Upper lobe of right lung (tissue), 1 donor: ENCODE results near the gene WNK2. TPM values are rescaled to one million over a fixed set of nuclear protein-coding genes. Genes with fewer than 3 reads are reported as not detected.

ENCODE experiments used
- ATAC-seq: fragments of 200-7000 bp; cut with Tn5 transposase; one replicate; pipeline ENCODE4 v1.9.1; 2020; ENCODE audit warnings: mild to moderate bottlenecking, moderate library complexity
- DNase-seq: peaks from one replicate; pipeline ENCODE4 v3.0.0-alpha.2; 2020
- H3K27ac ChIP-seq: fragments of 200-600 bp; one replicate; pipeline ENCODE4 v1.8.0; 2022
- H3K27me3 ChIP-seq: fragments of 200-600 bp; one replicate; pipeline ENCODE4 v1.8.0; 2022; ENCODE audit warnings: mild to moderate bottlenecking
- H3K36me3 ChIP-seq: fragments of 200-600 bp; one replicate; pipeline ENCODE4 v1.8.0; 2022
- H3K4me1 ChIP-seq: fragments of 200-600 bp; one replicate; pipeline ENCODE4 v1.8.0; 2022
- H3K4me3 ChIP-seq: fragments of 200-600 bp; one replicate; pipeline ENCODE4 v1.8.0; 2022; ENCODE audit warnings: mild to moderate bottlenecking
- H3K9me3 ChIP-seq: fragments of 200-600 bp; one replicate; pipeline ENCODE4 v1.8.0; 2022
- CTCF ChIP-seq: fragments of 200-600 bp; IDR thresholded peaks from one replicate; pipeline ENCODE4 v1.8.0; 2022; ENCODE audit warnings: antibody characterized with exemption
- intact Hi-C: fragments of 100-400 bp; cut with DNase I; formaldehyde crosslinking; loops from one replicate; pipeline ENCODE4 v1.11.0; 2022
- total RNA-seq: library from RNA; stranded (reverse); fragmentation: NEBNext Ultra II Directional; extraction: Animal tissue kit (Norgen Biotek cat#: 25700); gene quantifications from one replicate; pipeline ENCODE4 v1.2.1, GENCODE V29; 2021
- donor health status: DM: no; HTN: yes; CAD: no; lungs with severe emphysema.

WNK2 gene
- total RNA-seq, 1 donor from 2014 or later: 0.35 TPM

- ATAC-seq (no peak), DNase-seq (no peak)
- H3K36me3 ChIP-seq: no peaks in the 10 kb centered on the region
- H3K9me3 ChIP-seq: no peaks in the 10 kb centered on the region
- no peak for TF ChIP-seq CTCF
- no peak overlapping the region for H3K4me3 ChIP-seq
- no peaks in the 10 kb centered on the region for H3K27me3 ChIP-seq
- H3K4me1 ChIP-seq: no peaks in the 10 kb centered on the region
- intact Hi-C loops: no loop called here
- H3K27ac ChIP-seq: no peak overlapping the region
Observed at GRCh38 chr9:93244101-93244500, 60.2 kb downstream of the WNK2 start.

DNA sequence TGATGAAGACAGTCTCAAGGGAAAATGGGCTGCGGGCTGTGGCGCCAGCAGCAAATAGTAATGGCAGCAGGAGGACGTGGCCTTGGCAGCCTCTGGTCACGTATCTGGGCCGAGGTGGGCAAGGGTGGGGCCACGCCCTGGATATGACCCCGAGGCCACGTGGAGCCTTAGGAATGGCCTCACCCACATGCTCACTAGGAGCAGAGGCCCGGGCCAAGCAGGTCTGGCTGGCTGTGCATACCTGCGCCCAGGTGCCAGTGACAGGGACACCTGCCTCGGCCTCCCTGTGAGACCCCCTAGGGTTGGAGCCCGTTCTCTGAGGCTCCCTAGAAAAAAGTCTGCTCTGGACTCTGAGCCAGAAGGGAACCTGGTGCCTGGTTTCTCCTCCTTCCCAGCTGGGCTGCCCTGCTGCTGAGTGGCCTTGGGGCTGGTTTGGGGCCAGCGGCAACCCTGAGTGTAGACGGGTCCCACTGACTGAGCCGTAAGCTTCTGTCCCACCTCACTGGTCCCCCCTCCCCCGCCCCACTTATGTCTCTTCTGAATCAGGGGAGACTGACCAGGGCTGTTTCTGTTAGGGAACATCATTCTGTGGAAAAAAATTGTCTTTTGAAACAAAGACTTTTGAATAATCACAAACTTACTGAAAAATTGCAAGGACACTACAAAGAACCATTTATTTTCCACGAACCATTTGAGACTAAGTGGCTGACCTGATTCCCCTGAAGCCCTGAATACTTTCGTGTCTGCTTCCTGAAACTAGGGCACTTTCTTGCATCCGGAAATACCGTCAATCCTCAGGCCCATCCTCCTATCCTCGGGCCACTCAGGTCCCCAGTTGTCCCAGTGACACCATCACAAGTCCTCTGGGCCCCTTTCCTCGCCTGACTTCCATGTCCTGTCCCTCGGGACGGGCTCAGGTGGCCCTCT, 60.8 kb downstream of the WNK2 start:
- Histone ChIP-seq H3K9me3 (no peaks in the 10 kb centered on the region), H3K4me3 (no peak overlapping the region), H3K4me1 (no peaks in the 10 kb centered on the region), H3K36me3 (no peaks in the 10 kb centered on the region), H3K27ac (no peak overlapping the region), H3K27me3 (no peaks in the 10 kb centered on the region)
- DNase-seq (no peak), ATAC-seq (no peak)
- TF ChIP-seq CTCF: no peak
- intact Hi-C loops: no loop called here

DNA sequence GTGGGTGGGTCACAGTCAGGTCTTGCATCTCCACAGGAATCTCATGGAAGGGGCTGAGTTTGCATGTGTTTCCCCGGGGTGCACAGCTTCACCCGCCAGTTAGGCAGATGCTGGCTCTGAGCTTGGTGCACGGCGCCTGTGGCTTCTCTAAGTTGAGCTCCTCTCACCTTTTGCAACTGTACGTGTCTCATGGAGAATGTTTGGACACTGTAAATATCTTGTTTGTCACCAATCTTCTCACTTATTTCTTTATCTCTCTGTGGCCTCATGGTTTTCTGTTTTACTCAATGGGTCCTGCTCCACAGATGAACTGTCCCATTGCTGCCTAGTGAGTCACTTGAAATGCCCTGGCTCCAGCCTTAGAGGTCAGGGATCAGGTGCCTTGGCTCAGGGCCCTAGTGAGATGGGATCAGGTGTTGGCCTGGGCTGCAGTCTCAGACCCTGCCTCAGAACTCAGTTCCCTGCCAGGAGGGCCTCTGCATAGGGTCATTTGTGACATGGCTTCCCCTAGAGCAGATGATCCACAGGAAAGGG, 61.6 kb downstream of the WNK2 start:
- Histone ChIP-seq H3K4me1 (no peaks in the 10 kb centered on the region), H3K27ac (no peak overlapping the region), H3K27me3 (no peaks in the 10 kb centered on the region), H3K9me3 (no peaks in the 10 kb centered on the region), H3K36me3 (no peaks in the 10 kb centered on the region), H3K4me3 (no peak overlapping the region)
- ATAC-seq (no peak), DNase-seq (no peak)
- TF ChIP-seq CTCF: no peak
- intact Hi-C loops: no loop called here

DNA sequence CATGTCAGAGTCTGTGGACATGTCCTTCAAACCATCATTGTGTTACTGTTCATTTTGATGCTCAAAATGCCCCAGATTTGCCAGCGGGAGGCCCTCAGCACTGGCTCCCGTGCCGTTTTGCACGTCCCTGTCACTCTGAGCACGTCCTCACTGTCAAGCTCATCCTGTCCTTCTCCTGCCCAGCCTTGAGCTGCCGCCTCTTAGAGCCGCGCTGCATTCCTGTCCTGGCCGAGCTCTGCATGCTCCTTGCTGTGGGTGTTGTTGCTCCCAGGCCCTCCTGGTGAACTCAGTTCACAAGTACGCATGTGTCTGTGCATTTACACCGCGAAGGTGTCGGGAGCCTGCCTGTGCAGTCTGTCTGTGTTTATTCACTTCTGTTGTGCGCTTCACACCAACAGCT, 62.2 kb downstream of the WNK2 start:
- Histone ChIP-seq H3K4me3 (no peak overlapping the region), H3K27me3 (no peaks in the 10 kb centered on the region), H3K27ac (no peak overlapping the region), H3K9me3 (no peaks in the 10 kb centered on the region), H3K36me3 (no peaks in the 10 kb centered on the region), H3K4me1 (no peaks in the 10 kb centered on the region)
- DNase-seq (no peak), ATAC-seq (no peak)
- no peak for TF ChIP-seq CTCF
- intact Hi-C loops: no loop called here

GRCh38 chr9:93246526-93246925, 62.6 kb downstream of the WNK2 start:
- intact Hi-C loops: no loop called here
- Histone ChIP-seq H3K4me3 (no peak overlapping the region), H3K27ac (no peak overlapping the region), H3K27me3 (no peaks in the 10 kb centered on the region), H3K36me3 (no peaks in the 10 kb centered on the region), H3K4me1 (no peaks in the 10 kb centered on the region), H3K9me3 (no peaks in the 10 kb centered on the region)
- TF ChIP-seq CTCF: no peak
- ATAC-seq: no peak
- no peak for DNase-seq
